GM18951 (cell line): ENCODE measurements around the gene PCDHB4.
"Not testable (repeated sequence)": the region's sequence is repeated elsewhere in the genome, so short reads cannot be mapped to it uniquely, and the experiment has no call there.

Experiments used
- POLR2A ChIP-seq: IDR thresholded peaks from 4 replicates; pipeline ENCODE4 v1.6.1; 2011; ENCODE audit warnings: mild to moderate bottlenecking; ENCODE audit not compliant: insufficient read length, insufficient read depth; ENCODE audit errors: extremely low read depth
- in situ Hi-C: fragments of 300-500 bp; cut with MboI; formaldehyde crosslinking; loops from one replicate; pipeline ENCODE4 v1.12.0; 2022; ENCODE audit warnings: low sequenced_read_pairs, mixed read lengths, inconsistent platforms; ENCODE audit not compliant: unreplicated experiment

The PCDHB4 gene

DNA sequence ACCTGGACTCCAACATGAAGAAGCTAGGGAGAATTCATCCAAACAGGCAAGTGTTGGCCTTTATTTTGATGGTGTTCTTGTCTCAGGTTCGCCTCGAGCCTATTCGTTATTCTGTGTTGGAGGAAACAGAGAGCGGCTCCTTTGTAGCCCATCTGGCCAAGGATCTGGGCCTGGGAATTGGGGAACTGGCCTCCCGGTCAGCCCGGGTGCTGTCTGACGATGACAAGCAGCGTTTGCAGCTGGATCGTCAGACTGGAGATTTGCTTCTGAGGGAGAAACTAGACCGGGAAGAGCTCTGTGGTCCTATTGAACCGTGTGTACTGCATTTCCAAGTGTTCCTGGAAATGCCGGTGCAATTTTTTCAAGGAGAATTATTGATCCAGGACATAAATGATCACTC is 367 bp downstream of the PCDHB4 start:
- no peak for TF ChIP-seq POLR2A
- in situ Hi-C loops = no loop called here

- in situ Hi-C loops = not testable (repeated sequence)
These were observed 1.9 kb downstream of the PCDHB4 start for GRCh38 chr5:141123396-141124135.

DNA sequence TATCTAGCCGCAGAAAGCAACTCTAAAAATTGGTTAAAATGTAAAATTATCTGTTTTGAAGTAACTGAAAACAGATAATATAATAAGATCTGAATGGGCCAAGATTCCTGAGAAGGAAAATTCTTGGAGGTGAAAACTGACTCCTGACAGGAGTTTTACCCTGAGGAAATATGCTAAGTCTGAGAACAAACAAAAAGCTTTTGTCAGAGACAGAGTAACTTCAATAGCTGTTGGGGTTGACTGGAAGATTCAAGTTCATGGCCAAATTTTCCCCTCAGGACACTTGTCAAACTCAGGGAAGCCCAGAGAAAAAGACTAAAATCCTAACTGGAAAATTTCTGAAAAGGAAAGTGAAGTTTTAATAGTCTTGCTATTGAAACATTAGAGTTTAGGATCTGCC is 5.7 kb downstream of the PCDHB4 start:
- in situ Hi-C loops = no loop called here
- TF ChIP-seq POLR2A = no peak

DNA sequence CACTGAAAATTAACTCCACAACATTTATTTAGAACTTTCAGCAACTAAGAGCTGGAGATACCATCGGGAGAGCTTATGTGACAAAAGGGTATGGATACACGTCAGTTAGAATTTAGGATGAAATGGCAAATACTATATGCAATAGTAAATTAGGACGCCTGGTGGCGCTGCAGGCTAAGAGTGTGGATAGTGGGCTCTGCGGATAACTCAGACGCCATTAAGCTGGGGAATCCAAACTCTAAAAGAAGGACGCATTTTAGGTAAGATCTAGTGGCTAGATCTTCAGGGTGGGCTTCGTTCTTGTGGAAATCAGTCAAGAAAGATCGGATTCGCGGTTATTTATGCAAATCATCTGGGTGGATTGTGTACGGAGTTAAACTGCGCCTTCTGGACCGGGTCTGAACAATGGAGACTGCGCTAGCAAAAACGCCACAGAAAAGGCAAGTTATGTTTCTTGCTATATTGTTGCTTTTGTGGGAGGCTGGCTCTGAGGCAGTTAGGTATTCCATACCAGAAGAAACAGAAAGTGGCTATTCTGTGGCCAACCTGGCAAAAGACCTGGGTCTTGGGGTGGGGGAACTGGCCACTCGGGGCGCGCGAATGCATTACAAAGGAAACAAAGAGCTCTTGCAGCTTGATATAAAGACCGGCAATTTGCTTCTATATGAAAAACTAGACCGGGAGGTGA is 13.6 kb downstream of the PCDHB4 start, which contains the start of gene PCDHB5:
PCDHB5 (plus strand) TSS at position 177 of the 688 bp plus-strand sequence; CDS start at position 406, 229 bp downstream.
- TF ChIP-seq POLR2A = no peak
- in situ Hi-C loops = no loop called here

DNA sequence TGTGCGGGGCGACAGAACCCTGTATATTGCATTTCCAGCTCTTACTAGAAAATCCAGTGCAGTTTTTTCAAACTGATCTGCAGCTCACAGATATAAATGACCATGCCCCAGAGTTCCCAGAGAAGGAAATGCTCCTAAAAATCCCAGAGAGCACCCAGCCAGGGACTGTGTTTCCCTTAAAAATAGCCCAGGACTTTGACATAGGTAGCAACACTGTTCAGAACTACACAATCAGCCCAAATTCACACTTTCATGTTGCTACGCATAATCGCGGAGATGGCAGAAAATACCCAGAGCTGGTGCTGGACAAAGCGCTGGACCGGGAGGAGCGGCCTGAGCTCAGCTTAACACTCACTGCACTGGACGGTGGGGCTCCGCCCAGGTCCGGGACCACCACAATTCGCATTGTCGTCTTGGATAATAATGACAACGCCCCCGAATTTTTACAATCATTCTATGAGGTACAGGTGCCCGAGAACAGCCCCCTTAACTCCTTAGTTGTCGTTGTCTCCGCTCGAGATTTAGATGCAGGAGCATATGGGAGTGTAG is 14.2 kb downstream of the PCDHB4 start:
- in situ Hi-C loops = no loop called here
- no peak for TF ChIP-seq POLR2A

GRCh38 chr5:141137346-141137745 is 15.7 kb downstream of the PCDHB4 start:
- in situ Hi-C loops = not testable (repeated sequence)

GRCh38 chr5:141149812-141150211 is 28.2 kb downstream of the PCDHB4 start, which contains the start of gene PCDHB6:
TSS of gene PCDHB6 (plus strand) at chr5:141150057. CDS start at chr5:141150258, 201 bp downstream.
- no peak for TF ChIP-seq POLR2A
- in situ Hi-C loops = no loop called here

DNA sequence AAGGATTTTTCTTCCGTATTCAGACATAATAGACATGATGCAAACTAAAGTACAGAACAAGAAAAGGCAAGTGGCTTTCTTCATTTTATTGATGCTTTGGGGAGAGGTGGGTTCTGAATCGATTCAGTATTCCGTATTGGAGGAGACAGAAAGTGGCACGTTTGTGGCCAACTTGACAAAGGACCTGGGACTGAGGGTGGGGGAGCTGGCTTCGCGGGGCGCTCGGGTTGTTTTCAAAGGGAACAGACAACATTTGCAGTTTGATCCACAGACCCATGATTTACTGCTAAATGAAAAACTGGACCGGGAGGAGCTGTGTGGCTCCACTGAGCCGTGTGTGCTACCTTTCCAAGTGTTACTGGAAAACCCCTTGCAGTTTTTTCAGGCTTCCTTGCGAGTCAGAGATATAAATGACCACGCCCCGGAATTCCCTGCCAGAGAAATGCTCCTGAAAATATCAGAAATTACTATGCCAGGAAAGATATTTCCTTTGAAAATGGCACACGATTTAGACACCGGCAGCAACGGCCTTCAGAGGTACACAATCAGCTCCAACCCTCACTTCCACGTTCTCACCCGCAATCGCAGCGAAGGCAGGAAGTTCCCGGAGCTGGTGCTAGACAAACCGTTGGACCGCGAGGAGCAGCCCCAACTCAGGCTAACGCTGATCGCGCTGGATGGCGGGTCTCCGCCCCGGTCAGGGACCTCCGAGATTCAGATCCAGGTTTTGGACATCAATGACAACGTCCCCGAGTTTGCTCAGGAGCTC is 28.8 kb downstream of the PCDHB4 start:
- in situ Hi-C loops = no loop called here
- TF ChIP-seq POLR2A = no peak

GRCh38 chr5:141150993-141151325 is 29.3 kb downstream of the PCDHB4 start:
- TF ChIP-seq POLR2A = no peak
- in situ Hi-C loops = no loop called here

- in situ Hi-C loops = not testable (repeated sequence)
These were observed 30.0 kb downstream of the PCDHB4 start for GRCh38 chr5:141151632-141152031.

DNA sequence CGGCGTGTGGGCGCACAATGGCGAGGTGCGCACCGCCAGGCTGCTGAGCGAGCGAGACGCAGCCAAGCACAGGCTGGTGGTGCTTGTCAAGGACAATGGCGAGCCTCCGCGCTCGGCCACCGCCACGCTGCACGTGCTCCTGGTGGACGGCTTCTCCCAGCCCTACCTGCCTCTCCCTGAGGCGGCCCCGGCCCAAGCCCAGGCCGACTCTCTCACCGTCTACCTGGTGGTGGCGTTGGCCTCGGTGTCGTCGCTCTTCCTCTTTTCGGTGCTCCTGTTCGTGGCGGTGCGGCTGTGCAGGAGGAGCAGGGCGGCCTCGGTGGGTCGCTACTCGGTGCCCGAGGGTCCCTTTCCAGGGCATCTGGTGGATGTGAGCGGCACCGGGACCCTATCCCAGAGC is 30.5 kb downstream of the PCDHB4 start:
- in situ Hi-C loops = not testable (repeated sequence)

GRCh38 chr5:141155540-141156374 is 34.1 kb downstream of the PCDHB4 start:
- in situ Hi-C loops = no loop called here
- no peak for TF ChIP-seq POLR2A

GRCh38 chr5:141157356-141157755 is 35.7 kb downstream of the PCDHB4 start:
- in situ Hi-C loops = not testable (repeated sequence)

GRCh38 chr5:141157901-141158300 is 36.3 kb downstream of the PCDHB4 start:
- in situ Hi-C loops = not testable (repeated sequence)
